GM19395 (cell line): ENCODE data around the gene DCST1.

Source experiments
- ATAC-seq: cut with Tn5 transposase; IDR thresholded peaks from one replicate; pipeline ENCODE4 v1.9.1; 2021; ENCODE audit warnings: mild to moderate bottlenecking, moderate library complexity; ENCODE audit not compliant: unreplicated experiment

The DCST1 gene

DNA sequence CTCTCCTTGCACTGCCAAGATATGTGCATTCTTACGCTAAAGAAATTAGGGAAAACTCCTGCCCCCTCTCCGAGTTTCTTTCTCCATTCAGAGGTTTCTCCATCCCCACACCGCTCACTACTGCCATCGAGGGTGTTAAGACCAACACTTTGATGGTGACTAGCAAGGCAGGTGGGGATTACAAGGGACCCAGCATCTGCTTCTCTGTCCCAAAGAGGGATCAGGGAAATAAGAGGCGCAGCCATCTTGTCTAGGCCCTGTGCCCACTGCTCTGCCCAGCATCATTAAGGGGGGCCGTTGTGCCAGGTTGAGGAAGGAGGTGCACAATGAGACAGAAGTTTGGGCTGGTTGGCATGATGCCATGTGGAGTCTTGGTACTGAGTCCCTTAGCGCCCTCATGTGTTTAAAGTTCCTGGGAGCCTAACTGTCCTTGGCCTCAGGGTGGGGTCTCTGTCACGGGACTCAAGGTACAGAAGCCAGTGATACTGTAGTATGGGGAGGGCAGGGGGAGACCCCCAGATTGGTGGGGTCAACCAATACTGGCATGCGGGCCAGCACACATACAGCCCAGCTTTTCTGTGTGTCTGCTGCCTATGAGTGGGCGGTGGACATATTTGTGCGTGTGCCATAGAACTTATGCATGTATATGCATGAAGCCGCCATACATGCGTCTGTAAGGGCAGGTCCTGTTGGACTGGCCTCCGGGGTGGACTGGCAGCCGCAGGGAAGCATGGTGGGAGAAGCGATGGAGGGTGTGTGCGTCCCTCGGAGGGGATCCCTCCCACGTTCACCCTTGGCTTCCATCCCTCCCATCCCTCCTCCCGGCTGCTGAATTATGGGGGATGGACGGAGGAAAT, 50.5 kb downstream of the DCST1 start:
- no peak for ATAC-seq

DNA sequence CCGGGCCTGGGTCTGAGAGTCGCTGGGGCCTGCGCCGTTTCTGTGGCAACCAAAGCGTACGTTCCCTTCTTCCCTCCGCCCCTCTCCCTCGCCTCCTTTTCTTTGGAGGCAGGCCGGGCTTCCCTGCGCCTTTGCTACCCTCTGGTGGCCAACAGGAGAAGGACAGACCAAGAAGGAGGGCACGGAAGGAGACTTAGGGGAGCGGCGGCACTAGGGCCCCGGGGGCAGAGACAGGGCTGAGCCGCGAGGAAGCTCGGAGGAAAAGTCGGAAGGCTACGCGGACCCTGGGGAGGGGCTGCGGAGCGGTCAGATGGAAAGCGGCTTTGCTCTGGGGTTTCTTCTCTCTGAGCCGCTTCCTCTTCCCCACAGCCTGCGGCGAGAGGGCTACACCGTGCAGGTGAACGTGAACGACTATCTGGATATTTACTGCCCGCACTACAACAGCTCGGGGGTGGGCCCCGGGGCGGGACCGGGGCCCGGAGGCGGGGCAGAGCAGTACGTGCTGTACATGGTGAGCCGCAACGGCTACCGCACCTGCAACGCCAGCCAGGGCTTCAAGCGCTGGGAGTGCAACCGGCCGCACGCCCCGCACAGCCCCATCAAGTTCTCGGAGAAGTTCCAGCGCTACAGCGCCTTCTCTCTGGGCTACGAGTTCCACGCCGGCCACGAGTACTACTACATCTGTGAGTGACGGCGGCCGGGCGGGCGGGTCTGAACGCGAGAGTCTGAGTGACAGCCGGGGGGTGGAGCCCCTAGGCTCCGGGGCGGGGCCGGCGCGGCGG, 51.3 kb downstream of the DCST1 start:
- peak; percentile 82 for ATAC-seq

DNA sequence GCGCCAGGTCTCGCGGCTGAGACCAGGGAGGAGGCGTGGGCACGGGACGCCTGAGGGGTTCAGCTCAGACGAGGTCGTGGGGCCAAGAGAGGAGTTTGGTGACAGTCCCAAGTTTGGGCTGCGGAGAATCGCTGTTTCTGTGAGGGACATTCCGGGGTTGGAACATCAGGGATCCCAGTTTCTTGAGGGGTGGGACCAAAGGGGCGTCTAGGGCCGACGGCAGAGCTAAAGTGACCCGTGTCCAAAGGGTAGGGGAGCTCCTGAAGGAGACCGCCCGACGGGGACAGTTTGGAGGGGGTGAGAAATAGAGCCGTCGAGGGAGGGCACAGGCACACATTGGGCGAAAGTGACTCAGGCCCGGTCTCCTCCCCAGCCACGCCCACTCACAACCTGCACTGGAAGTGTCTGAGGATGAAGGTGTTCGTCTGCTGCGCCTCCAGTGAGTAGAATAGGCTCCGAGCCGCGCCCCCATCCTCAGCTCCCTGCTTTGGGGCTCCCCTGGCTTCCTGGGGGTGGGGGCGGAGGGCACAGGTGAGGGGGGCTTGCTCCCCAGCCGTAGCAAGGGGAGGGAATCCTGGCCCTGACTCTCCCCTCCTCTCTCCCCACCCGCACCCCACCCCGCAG, 52.0 kb downstream of the DCST1 start:
- ATAC-seq = no peak

DNA sequence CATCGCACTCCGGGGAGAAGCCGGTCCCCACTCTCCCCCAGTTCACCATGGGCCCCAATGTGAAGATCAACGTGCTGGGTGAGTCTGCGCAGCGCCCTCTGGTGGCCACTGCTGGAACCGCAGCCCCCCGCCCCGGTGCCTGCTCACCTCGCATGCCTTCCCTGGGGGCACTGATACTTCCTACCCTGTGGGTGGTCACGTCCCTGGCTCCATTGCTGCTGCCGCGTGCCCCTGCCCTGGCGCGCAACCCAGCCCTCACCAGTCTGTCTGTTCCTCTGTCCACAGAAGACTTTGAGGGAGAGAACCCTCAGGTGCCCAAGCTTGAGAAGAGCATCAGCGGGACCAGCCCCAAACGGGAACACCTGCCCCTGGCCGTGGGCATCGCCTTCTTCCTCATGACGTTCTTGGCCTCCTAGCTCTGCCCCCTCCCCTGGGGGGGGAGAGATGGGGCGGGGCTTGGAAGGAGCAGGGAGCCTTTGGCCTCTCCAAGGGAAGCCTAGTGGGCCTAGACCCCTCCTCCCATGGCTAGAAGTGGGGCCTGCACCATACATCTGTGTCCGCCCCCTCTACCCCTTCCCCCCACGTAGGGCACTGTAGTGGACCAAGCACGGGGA, 52.6 kb downstream of the DCST1 start:
- no peak for ATAC-seq

DNA sequence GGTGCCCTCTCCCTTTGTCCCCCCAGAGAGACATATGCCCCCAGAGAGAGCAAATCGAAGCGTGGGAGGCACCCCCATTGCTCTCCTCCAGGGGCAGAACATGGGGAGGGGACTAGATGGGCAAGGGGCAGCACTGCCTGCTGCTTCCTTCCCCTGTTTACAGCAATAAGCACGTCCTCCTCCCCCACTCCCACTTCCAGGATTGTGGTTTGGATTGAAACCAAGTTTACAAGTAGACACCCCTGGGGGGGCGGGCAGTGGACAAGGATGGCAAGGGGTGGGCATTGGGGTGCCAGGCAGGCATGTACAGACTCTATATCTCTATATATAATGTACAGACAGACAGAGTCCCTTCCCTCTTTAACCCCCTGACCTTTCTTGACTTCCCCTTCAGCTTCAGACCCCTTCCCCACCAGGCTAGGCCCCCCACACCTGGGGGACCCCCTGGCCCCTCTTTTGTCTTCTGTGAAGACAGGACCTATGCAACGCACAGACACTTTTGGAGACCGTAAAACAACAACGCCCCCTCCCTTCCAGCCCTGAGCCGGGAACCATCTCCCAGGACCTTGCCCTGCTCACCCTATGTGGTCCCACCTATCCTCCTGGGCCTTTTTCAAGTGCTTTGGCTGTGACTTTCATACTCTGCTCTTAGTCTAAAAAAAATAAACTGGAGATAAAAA, 53.4 kb downstream of the DCST1 start:
- no peak for ATAC-seq

DNA sequence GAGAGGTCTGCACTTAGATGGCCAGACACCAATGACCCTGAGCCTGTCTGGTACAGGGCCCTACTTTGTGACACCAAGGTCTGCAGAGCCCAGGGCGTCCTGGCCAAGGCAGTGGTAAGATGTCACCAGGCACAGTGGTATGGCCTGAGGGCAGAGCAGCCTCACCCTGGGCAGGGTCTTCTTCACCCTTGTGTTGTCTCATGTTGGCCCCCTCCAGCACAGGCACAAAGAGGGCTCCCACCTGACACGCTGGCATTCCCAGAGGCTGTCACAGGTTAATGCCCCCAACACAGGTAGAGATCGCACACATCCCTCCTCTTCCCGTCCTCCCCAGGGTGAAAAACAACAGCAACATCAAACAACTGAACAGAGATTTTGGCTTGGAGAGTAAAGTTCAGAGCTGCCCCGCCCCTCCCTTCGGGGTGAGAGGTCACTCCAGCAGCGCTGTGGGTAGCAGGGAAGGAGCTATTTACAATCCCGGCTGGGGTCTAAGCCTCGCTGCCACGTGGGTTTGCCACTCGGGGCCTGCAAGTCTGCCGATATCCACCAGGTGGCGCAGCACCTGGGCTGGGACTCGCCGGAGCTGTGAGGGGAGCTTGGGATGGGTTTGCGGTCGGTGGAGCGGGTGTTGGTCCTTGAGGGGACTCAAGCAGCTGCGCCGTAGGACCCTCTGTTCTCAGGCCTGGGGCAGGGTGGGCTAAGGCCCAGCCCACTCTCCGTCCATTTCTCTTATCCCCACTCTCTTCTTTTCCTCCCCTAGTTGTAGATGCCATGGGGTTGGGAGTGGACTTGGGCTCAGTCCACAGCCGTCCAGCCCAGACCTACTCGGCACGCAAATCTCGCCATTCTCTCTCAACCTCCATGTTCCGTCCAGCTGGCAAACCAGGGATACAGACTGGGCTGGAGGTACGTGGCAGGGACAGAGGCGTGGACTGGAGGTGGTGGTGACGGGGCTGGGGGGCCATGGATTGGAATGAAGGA, 57.7 kb downstream of the DCST1 start:
- ATAC-seq = no peak

DNA sequence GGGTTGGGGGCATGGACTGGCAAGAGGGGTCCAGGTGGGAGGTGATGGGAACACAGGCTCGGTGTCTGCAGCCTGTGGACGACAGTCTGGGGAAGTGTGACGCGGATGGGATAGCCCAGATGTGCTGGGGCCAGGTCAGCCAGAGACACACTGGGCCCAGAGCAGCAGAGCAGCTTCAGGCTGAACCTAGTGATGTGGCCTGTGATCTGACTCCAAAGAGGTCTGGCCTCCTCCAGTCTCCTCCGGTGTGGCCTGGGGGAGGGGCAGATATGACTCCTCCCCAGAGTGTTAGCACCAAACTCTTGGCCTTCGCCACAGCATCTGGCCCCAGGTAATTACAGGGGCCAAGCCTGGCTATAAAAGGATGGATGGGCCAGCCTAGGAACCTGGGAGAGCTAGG, 58.5 kb downstream of the DCST1 start:
- ATAC-seq = no peak

DNA sequence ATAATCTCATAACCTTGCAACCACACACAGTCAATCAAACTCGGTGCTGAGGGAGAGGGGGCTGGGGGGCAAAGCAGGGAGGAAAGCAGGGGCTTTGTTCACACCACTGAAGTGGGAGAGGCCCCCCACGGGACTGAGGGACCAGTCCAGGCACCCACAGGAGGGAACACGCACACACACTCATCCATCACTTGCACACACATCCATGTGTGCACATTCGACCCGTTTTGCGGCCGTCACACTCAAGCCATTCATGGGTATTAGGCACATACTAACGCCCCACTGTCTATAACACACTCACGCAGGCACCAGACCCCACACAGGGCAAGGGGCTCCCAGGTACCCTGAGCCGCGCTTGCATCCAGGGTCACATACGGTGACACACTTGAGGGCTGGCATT, 59.0 kb downstream of the DCST1 start:
- no peak for ATAC-seq

- ATAC-seq = no peak
Measured at GRCh38 chr1:155093911-155094621, 60.4 kb downstream of the DCST1 start.

GRCh38 chr1:155094622-155094948, 61.0 kb downstream of the DCST1 start:
- no peak for ATAC-seq

GRCh38 chr1:155099331-155099730, 65.7 kb downstream of the DCST1 start:
- no peak for ATAC-seq
